Stomach (tissue), 4 donors: ENCODE results near the gene PPP6C.

Source experiments
- POLR2A ChIP-seq, 4 donors: fragments of 450-650 bp; IDR thresholded peaks; one replicate each; pipeline ENCODE4 v1.6.1; 2016; ENCODE audit warnings: antibody characterized with exemption in 4 of 4, control low read depth in 2 of 4, mild to moderate bottlenecking in 1 of 4, moderate library complexity in 1 of 4
- TF ChIP-seq, protein P1 (sequence below), 7 experiments: fragments of 450-650 bp in 4 of 7; fragments of 200-600 bp in 3 of 7; sonication (generic) in 3 of 7; IDR thresholded peaks; one replicate each; pipeline ENCODE4 v1.5.1; 2016 to 2019; ENCODE audit warnings: antibody characterized with exemption in 7 of 7, control low read depth in 2 of 7, mild to moderate bottlenecking in 1 of 7

DNA sequence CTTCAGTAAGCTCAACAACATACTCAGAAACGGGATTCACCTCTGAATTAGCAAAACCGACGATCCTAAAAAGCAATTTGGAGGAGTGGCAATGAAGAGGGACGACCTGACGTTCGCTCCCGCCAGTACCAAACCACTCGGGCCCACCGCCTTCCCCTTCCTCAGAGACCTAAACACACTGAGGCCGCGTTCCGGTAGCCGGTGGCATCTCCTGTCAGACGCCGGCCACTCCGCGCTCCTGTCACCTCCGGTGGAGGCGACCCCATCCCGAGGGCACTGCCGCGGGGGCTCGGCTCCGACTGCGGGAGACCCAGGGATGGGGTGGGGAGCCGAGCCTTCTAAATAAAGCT is 617 bp downstream of the PPP6C start:
- TF ChIP-seq, protein P1, sequence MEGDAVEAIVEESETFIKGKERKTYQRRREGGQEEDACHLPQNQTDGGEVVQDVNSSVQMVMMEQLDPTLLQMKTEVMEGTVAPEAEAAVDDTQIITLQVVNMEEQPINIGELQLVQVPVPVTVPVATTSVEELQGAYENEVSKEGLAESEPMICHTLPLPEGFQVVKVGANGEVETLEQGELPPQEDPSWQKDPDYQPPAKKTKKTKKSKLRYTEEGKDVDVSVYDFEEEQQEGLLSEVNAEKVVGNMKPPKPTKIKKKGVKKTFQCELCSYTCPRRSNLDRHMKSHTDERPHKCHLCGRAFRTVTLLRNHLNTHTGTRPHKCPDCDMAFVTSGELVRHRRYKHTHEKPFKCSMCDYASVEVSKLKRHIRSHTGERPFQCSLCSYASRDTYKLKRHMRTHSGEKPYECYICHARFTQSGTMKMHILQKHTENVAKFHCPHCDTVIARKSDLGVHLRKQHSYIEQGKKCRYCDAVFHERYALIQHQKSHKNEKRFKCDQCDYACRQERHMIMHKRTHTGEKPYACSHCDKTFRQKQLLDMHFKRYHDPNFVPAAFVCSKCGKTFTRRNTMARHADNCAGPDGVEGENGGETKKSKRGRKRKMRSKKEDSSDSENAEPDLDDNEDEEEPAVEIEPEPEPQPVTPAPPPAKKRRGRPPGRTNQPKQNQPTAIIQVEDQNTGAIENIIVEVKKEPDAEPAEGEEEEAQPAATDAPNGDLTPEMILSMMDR (IDR thresholded peaks at IDR 0.05) = no peak
- no peak for TF ChIP-seq POLR2A (IDR thresholded peaks at IDR 0.05)
